HepG2 (cell line): ENCODE measurements around the gene ISG20.

Experiments
- CHCHD3 ChIP-seq: sonication (generic); formaldehyde crosslinking; IDR thresholded peaks from 2 replicates; pipeline ENCODE4 v1.8.0; 2022; ENCODE audit warnings: mild to moderate bottlenecking, missing genetic modification reagents, moderate library complexity
- DMAP1 ChIP-seq: IDR thresholded peaks from 2 replicates; pipeline ENCODE4 v1.6.1; 2016
- FIP1L1 ChIP-seq: fragments of 200-400 bp; formaldehyde crosslinking; IDR thresholded peaks from 2 replicates; pipeline ENCODE4 v1.6.1; 2018; ENCODE audit warnings: low read depth, mild to moderate bottlenecking, low read length, moderate library complexity, borderline replicate concordance; ENCODE audit not compliant: insufficient read depth
- KLF12 ChIP-seq: sonication (generic); formaldehyde crosslinking; IDR thresholded peaks from 2 replicates; pipeline ENCODE4 v1.4.0; 2020; ENCODE audit warnings: missing genetic modification reagents, borderline replicate concordance
- POLR2A ChIP-seq, 2 experiments: IDR thresholded peaks; 2 replicates each; pipeline ENCODE4 v1.6.1; 2011; ENCODE audit warnings: low read depth in 2 of 2, low read length in 2 of 2, mild to moderate bottlenecking in 1 of 2, moderate library complexity in 1 of 2; ENCODE audit not compliant: insufficient read depth in 1 of 2
- SAFB2 ChIP-seq: sonication (generic); formaldehyde crosslinking; IDR thresholded peaks from 2 replicates; pipeline ENCODE4 v1.5.1; 2020; ENCODE audit warnings: missing genetic modification reagents, low read depth, mild to moderate bottlenecking, borderline replicate concordance
- TF ChIP-seq, protein P1 (sequence below): sonication (generic); formaldehyde crosslinking; conservative IDR thresholded peaks from 2 replicates; pipeline ENCODE4 v1.4.0; 2020; ENCODE audit warnings: missing genetic modification reagents
- TF ChIP-seq, protein P2 (sequence below): sonication (generic); formaldehyde crosslinking; IDR thresholded peaks from 2 replicates; pipeline ENCODE4 v1.8.0; 2022; ENCODE audit warnings: mild to moderate bottlenecking, missing genetic modification reagents, moderate library complexity
- TF ChIP-seq, protein P3 (sequence below): sonication (generic); formaldehyde crosslinking; IDR thresholded peaks from 2 replicates; pipeline ENCODE4 v1.4.0; 2020; ENCODE audit warnings: missing genetic modification reagents
- TF ChIP-seq, protein P4 (sequence below): sonication (generic); formaldehyde crosslinking; IDR thresholded peaks from 2 replicates; pipeline ENCODE4 v1.5.0; 2020; ENCODE audit warnings: mild to moderate bottlenecking, missing genetic modification reagents, moderate library complexity

DNA sequence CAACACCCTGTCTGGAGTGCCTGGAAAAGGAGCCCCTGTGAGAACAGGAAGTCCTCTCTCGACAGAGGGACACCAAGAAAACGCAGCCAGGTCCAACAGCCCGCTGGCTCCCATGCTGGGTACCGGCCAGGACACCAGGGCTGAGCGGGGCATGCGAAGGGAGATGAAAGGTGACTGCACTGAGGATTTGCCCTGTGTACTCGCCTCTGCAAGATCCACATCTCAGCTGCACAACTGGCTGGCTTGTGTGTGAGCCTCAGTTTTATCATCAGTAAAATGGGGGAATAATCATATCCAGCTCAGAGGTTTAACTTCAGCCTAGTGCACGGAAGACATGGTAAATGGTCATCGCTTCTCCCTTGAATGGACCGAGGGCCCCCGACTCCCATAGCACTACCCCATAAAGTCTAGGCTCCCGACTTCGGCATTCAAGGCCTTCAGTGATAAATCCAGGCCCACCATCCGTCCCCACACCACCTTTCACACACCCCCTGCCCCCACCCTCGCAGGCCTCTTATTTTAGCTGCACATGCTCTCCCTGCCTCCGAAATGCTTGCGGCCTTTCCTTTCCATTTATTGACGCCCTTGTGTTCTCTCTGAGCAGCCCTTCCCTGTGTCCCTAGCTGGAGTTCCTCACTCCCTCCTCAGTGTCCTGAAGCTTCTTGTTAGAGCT lies 15.8 kb downstream of the ISG20 start:
- TF ChIP-seq SAFB2 (CRISPR knock-in tag) (no peak), CHCHD3 (CRISPR knock-in tag) (no peak), POLR2A (IDR thresholded peaks at IDR 0.05; ENCODE audit: insufficient read depth in 1 of 2, low read depth in 2 of 2, low read length in 2 of 2) (no peak), FIP1L1 (no peak), DMAP1 (CRISPR knock-in tag) (no peak), KLF12 (no peak)
- TF ChIP-seq, protein P1, sequence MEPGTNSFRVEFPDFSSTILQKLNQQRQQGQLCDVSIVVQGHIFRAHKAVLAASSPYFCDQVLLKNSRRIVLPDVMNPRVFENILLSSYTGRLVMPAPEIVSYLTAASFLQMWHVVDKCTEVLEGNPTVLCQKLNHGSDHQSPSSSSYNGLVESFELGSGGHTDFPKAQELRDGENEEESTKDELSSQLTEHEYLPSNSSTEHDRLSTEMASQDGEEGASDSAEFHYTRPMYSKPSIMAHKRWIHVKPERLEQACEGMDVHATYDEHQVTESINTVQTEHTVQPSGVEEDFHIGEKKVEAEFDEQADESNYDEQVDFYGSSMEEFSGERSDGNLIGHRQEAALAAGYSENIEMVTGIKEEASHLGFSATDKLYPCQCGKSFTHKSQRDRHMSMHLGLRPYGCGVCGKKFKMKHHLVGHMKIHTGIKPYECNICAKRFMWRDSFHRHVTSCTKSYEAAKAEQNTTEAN (CRISPR knock-in tag): no peak
- TF ChIP-seq, protein P2, sequence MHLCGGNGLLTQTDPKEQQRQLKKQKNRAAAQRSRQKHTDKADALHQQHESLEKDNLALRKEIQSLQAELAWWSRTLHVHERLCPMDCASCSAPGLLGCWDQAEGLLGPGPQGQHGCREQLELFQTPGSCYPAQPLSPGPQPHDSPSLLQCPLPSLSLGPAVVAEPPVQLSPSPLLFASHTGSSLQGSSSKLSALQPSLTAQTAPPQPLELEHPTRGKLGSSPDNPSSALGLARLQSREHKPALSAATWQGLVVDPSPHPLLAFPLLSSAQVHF (CRISPR knock-in tag): no peak
- TF ChIP-seq, protein P3, sequence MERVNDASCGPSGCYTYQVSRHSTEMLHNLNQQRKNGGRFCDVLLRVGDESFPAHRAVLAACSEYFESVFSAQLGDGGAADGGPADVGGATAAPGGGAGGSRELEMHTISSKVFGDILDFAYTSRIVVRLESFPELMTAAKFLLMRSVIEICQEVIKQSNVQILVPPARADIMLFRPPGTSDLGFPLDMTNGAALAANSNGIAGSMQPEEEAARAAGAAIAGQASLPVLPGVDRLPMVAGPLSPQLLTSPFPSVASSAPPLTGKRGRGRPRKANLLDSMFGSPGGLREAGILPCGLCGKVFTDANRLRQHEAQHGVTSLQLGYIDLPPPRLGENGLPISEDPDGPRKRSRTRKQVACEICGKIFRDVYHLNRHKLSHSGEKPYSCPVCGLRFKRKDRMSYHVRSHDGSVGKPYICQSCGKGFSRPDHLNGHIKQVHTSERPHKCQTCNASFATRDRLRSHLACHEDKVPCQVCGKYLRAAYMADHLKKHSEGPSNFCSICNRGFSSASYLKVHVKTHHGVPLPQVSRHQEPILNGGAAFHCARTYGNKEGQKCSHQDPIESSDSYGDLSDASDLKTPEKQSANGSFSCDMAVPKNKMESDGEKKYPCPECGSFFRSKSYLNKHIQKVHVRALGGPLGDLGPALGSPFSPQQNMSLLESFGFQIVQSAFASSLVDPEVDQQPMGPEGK: no peak
- TF ChIP-seq, protein P4, sequence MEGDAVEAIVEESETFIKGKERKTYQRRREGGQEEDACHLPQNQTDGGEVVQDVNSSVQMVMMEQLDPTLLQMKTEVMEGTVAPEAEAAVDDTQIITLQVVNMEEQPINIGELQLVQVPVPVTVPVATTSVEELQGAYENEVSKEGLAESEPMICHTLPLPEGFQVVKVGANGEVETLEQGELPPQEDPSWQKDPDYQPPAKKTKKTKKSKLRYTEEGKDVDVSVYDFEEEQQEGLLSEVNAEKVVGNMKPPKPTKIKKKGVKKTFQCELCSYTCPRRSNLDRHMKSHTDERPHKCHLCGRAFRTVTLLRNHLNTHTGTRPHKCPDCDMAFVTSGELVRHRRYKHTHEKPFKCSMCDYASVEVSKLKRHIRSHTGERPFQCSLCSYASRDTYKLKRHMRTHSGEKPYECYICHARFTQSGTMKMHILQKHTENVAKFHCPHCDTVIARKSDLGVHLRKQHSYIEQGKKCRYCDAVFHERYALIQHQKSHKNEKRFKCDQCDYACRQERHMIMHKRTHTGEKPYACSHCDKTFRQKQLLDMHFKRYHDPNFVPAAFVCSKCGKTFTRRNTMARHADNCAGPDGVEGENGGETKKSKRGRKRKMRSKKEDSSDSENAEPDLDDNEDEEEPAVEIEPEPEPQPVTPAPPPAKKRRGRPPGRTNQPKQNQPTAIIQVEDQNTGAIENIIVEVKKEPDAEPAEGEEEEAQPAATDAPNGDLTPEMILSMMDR (CRISPR knock-in tag): no peak
